Prostate gland (tissue), 2 donors: ENCODE data around the gene PHF8. TPM values are rescaled to one million over a fixed set of nuclear protein-coding genes. Genes with fewer than 3 reads are reported as not detected.

Experiments used
- DNase-seq: peaks from one replicate; pipeline ENCODE4 v3.0.0-alpha.2; 2019; ENCODE audit warnings: low spot score
- H3K27ac ChIP-seq, 2 donors: fragments of 200-600 bp; sonication (generic); 2 replicates each; pipeline ENCODE4 v1.5.1; 2017 to 2019
- H3K27me3 ChIP-seq: fragments of 200-600 bp; sonication (generic); replicated peaks from 2 replicates; pipeline ENCODE4 v1.5.1; 2019; ENCODE audit not compliant: insufficient read depth
- H3K36me3 ChIP-seq, 2 donors: fragments of 200-600 bp; sonication (generic); 1 replicate in 1 of 2; 2 replicates in 1 of 2; pipeline versions ENCODE4 v1.5.1 to v1.8.1; 2017 to 2019
- H3K4me1 ChIP-seq: fragments of 200-600 bp; sonication (generic); replicated peaks from 2 replicates; pipeline ENCODE4 v1.5.1; 2019
- H3K4me3 ChIP-seq, 2 donors: fragments of 200-600 bp; sonication (generic); 2 replicates each; pipeline ENCODE4 v1.5.1; 2017 to 2019
- H3K9me3 ChIP-seq: fragments of 200-600 bp; sonication (generic); 2 replicates; pipeline ENCODE4 v1.5.1; 2017
- CTCF ChIP-seq, 4 experiments: fragments of 200-600 bp in 2 of 4; fragments of 450-650 bp in 2 of 4; sonication (generic) in 2 of 4; IDR thresholded peaks; 1 replicate in 3 of 4; 2 replicates in 1 of 4; pipeline ENCODE4 v1.5.1; 2016 to 2019; ENCODE audit warnings: antibody characterized with exemption in 4 of 4, mild to moderate bottlenecking in 2 of 4, moderate library complexity in 2 of 4
- POLR2A ChIP-seq: fragments of 450-650 bp; IDR thresholded peaks from one replicate; pipeline ENCODE4 v1.6.1; 2016; ENCODE audit warnings: antibody characterized with exemption, mild to moderate bottlenecking
- POLR2AphosphoS5 ChIP-seq: sonication (generic); formaldehyde crosslinking; IDR thresholded peaks from one replicate; pipeline ENCODE4 v1.6.1; 2017; ENCODE audit warnings: antibody characterized with exemption
- WGBS: methylation state at CpG from one replicate; pipeline ENCODE4 v1.1.5; 2018; 5-methylcytosine and 5-hydroxymethylcytosine counted together
- intact Hi-C: fragments of 100-400 bp; cut with DNase I; formaldehyde crosslinking; loops from one replicate; pipeline ENCODE4 v1.14.2; 2022
- total RNA-seq, 2 donors: library from RNA; depleted of rRNA; stranded (reverse); fragments of >200 nt; gene quantifications; one replicate each; pipeline ENCODE4 v1.1.0, GENCODE V29; 2016

The PHF8 gene
- total RNA-seq, 2 donors from 2014 or later = 30.4 to 139 TPM

GRCh38 chrX:54007682-54008081 is 36.6 kb downstream of the PHF8 start:
- no peak for DNase-seq
- Histone ChIP-seq H3K9me3 (no peaks in the 10 kb centered on the region), H3K27ac (no peak overlapping the region), H3K36me3 (no peaks in the 10 kb centered on the region), H3K4me3 (no peak overlapping the region), H3K4me1 (no peaks in the 10 kb centered on the region), H3K27me3 (no peaks in the 10 kb centered on the region)
- intact Hi-C loops = no loop called here
- no peak for TF ChIP-seq CTCF (IDR thresholded peaks at IDR 0.05)
- no peak for TF ChIP-seq POLR2AphosphoS5
- TF ChIP-seq POLR2A = no peak
- WGBS = 88% methylated on average over 4 of the region's 4 CpGs

DNA sequence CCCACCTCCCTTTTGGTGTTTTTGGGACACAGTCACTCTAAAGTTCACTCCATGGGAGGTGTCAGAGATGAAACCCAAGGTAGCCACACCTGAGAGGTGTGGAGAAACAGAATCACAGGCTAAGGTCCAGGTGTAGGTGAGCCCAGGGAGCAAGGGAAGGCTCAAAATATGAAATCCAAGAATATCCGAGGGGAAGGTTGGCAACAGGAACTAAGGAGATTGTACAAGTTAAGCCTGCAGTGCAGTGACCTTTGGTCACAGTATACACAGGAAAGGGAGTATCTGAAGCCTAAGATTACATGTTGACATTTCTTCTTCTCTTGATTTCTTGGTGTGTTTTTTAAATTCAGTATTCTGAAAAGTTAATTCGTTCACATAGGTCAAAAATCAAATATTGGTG is 46.5 kb downstream of the PHF8 start:
- Histone ChIP-seq H3K4me1 (no peaks in the 10 kb centered on the region), H3K4me3 (no peak overlapping the region), H3K36me3 (no peaks in the 10 kb centered on the region), H3K9me3 (no peaks in the 10 kb centered on the region), H3K27ac (no peak overlapping the region), H3K27me3 (no peaks in the 10 kb centered on the region)
- TF ChIP-seq POLR2AphosphoS5 (no peak), POLR2A (no peak)
- intact Hi-C loops = no loop called here
- no peak for DNase-seq
- 92% methylated on average over 2 of the region's 2 CpGs for WGBS

GRCh38 chrX:53992589-53992988 is 51.7 kb downstream of the PHF8 start:
- no peak for DNase-seq
- H3K27ac ChIP-seq = no peak overlapping the region
- intact Hi-C loops = no loop called here

GRCh38 chrX:53990171-53990570 is 54.1 kb downstream of the PHF8 start:
- Histone ChIP-seq H3K27ac (no peak overlapping the region), H3K4me3 (no peak overlapping the region), H3K4me1 (no peaks in the 10 kb centered on the region), H3K9me3 (no peaks in the 10 kb centered on the region), H3K27me3 (no peaks in the 10 kb centered on the region), H3K36me3 (no peaks in the 10 kb centered on the region)
- WGBS = 86% methylated on average over 2 of the region's 2 CpGs
- intact Hi-C loops = no loop called here
- TF ChIP-seq POLR2AphosphoS5 (no peak), CTCF (IDR thresholded peaks at IDR 0.05) (no peak), POLR2A (no peak)
- DNase-seq = no peak

More at GRCh38 chrX:53992589-53992988, 51.7 kb downstream of the PHF8 start:
- no peaks in the 10 kb centered on the region for H3K9me3 ChIP-seq
- no peaks in the 10 kb centered on the region for H3K36me3 ChIP-seq
- no peak overlapping the region for H3K4me3 ChIP-seq
- TF ChIP-seq POLR2AphosphoS5 (no peak), CTCF (IDR thresholded peaks at IDR 0.05) (no peak), POLR2A (no peak)
- no peaks in the 10 kb centered on the region for H3K4me1 ChIP-seq
- 91% methylated on average over 4 of the region's 4 CpGs for WGBS
- no peaks in the 10 kb centered on the region for H3K27me3 ChIP-seq

DNA sequence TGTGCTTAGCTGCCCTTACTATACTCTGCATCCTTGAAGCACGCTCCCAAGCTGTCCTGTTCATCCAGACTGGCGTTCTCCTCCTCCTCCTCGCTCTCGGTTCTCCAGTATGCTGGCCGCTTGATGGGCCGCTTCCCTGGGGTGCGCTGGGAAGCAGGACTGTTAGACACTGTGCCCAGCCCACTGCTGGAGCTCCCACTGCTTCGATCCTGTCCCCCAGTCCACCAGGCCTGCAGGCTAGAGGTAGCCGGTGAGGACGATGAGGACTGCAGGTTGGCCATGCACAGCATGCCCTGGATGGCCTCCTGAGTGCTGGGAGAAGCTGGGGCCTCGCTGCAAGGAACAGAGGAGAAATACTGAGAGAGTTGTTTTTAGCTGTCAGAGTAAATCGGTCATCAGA is 59.4 kb downstream of the PHF8 start:
- WGBS = 98% methylated on average over 9 of the region's 12 CpGs
- no peak overlapping the region for H3K4me3 ChIP-seq
- TF ChIP-seq CTCF (IDR thresholded peaks at IDR 0.05) (no peak), POLR2AphosphoS5 (no peak), POLR2A (no peak)
- no peak overlapping the region for H3K27ac ChIP-seq
- intact Hi-C loops = no loop called here
- H3K36me3 ChIP-seq = no peaks in the 10 kb centered on the region
- no peaks in the 10 kb centered on the region for H3K4me1 ChIP-seq
- no peaks in the 10 kb centered on the region for H3K27me3 ChIP-seq
- DNase-seq = no peak
- no peaks in the 10 kb centered on the region for H3K9me3 ChIP-seq
